ENCODE data around the gene RIPOR2. TPM values are rescaled to one million over a fixed set of nuclear protein-coding genes. Genes with fewer than 3 reads are reported as not detected.

The RIPOR2 gene
- total RNA-seq, 2 experiments from 2014 or later = 88.3 to 96.3 TPM

GRCh38 chr6:24926192-24926591 is 9.6 kb downstream of the RIPOR2 start:
- Mint-ChIP-seq H3K9me3 (peaks cover 8% of the 10 kb centered on the region), H3K27me3 (peaks cover 4% of the 10 kb centered on the region), H3K4me1 (ENCODE audit: low read depth) (peaks cover 72% of the 10 kb centered on the region), H3K27ac (peak overlapping the region; percentile 92), H3K4me3 (peak overlapping the region; percentile 66), H3K36me3 (ENCODE audit: low read depth) (peaks cover 25% of the 10 kb centered on the region)
- intact Hi-C loops (cut with micrococcal nuclease) = no loop called here
- POLR2A ChIA-PET = interaction anchor here (0.8 to 13.3 kb wide), 11 partner anchors 8 to 212 kb away, joined by 3 to 191 read pairs (median 5); partner anchors contain the start of gene RIPOR2
- ATAC-seq (no peak), DNase-seq (no peak)
- no peak for TF ChIP-seq CTCF (IDR thresholded peaks at IDR 0.05)
- CTCF ChIA-PET = interaction anchor here (0.7 to 3.3 kb wide), 13 partner anchors 8 to 145 kb away, joined by 3 to 42 read pairs (median 4); partner anchors contain the start of gene RIPOR2

GRCh38 chr6:24925661-24926060 is 10.1 kb downstream of the RIPOR2 start:
- Mint-ChIP-seq H3K4me1 (ENCODE audit: low read depth) (peaks cover 72% of the 10 kb centered on the region), H3K9me3 (peaks cover 8% of the 10 kb centered on the region), H3K36me3 (ENCODE audit: low read depth) (peaks cover 25% of the 10 kb centered on the region), H3K4me3 (peak overlapping the region; percentile 58), H3K27ac (peak overlapping the region; percentile 91), H3K27me3 (peaks cover 4% of the 10 kb centered on the region)
- DNase-seq = no peak
- ChIA-PET CTCF (interaction anchor here (0.7 to 3.3 kb wide), 13 partner anchors 9 to 146 kb away, joined by 3 to 42 read pairs (median 4); partner anchors contain the start of gene RIPOR2), POLR2A (interaction anchor here (0.9 to 13.3 kb wide), 12 partner anchors 11 to 212 kb away, joined by 3 to 191 read pairs (median 4); partner anchors contain the start of gene RIPOR2)
- intact Hi-C loops (cut with micrococcal nuclease) = no loop called here
- no peak for ATAC-seq
- no peak for TF ChIP-seq CTCF (IDR thresholded peaks at IDR 0.05)

GRCh38 chr6:24924580-24925356 is 11.0 kb downstream of the RIPOR2 start:
- Mint-ChIP-seq H3K27ac (peak overlapping the region; percentile 94), H3K27me3 (peaks cover 4% of the 10 kb centered on the region), H3K36me3 (ENCODE audit: low read depth) (peaks cover 30% of the 10 kb centered on the region), H3K4me1 (ENCODE audit: low read depth) (peaks cover 72% of the 10 kb centered on the region), H3K4me3 (peak overlapping the region; percentile 62), H3K9me3 (peaks cover 8% of the 10 kb centered on the region)
- ChIA-PET POLR2A (interaction anchor here (0.6 to 13.3 kb wide), 17 partner anchors 12 to 1262 kb away, joined by 3 to 191 read pairs (median 4); partner anchors contain the start of gene RIPOR2), CTCF (interaction anchor here (0.7 to 3.3 kb wide), 9 partner anchors 10 to 92 kb away, joined by 3 to 42 read pairs (median 8); partner anchors contain the start of gene RIPOR2)
- intact Hi-C loops (cut with micrococcal nuclease) = no loop called here
- no peak for TF ChIP-seq CTCF (IDR thresholded peaks at IDR 0.05)
- ATAC-seq (peak; percentile 61), DNase-seq (peak; percentile 75)

GRCh38 chr6:24923885-24924401 is 11.8 kb downstream of the RIPOR2 start:
- peak overlapping the region; percentile 62 for H3K4me3 Mint-ChIP-seq
- peak; percentile 56 for ATAC-seq
- peaks cover 74% of the 10 kb centered on the region for H3K4me1 Mint-ChIP-seq (ENCODE audit: low read depth)
- H3K9me3 Mint-ChIP-seq = peaks cover 8% of the 10 kb centered on the region
- H3K27ac Mint-ChIP-seq = peak overlapping the region; percentile 94
- no peak for TF ChIP-seq CTCF (IDR thresholded peaks at IDR 0.05)
- CTCF ChIA-PET = interaction anchor here (0.9 to 3.3 kb wide), 5 partner anchors 11 to 92 kb away, joined by 3 to 42 read pairs (median 6); partner anchors contain the start of gene RIPOR2
- intact Hi-C loops (cut with micrococcal nuclease) = no loop called here
- peaks cover 4% of the 10 kb centered on the region for H3K27me3 Mint-ChIP-seq
- peak; percentile 51 for DNase-seq
- H3K36me3 Mint-ChIP-seq (ENCODE audit: low read depth) = peaks cover 25% of the 10 kb centered on the region
- POLR2A ChIA-PET = interaction anchor here (0.6 to 13.3 kb wide), 11 partner anchors 8 to 1262 kb away, joined by 3 to 191 read pairs (median 3); partner anchors contain the start of gene RIPOR2
